GM21737 (cell line): ENCODE measurements around the gene PILRA.

Experiments used
- ATAC-seq: cut with Tn5 transposase; IDR thresholded peaks from one replicate; pipeline ENCODE4 v1.9.1; 2021; ENCODE audit warnings: mild to moderate bottlenecking, moderate library complexity; ENCODE audit not compliant: unreplicated experiment

Gene PILRA

DNA sequence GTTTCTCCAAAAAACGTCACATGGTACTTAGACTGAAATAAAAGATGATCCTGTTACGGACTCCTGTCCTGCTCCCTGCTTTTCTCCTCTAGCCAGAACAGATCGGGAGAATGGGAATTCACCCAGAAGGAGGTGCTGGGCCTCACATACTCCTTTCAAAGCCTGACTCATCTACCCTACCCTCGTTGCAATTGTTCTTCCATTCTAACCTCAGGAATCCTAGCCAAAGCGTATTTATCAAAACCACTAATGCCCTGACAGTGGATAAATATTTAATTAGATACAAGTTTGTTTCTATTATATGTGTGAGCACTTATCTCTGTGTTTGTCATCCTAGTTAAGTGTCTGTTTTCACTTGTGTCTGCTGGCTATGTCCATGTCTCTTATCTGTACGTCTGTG lies 33.5 kb downstream of the PILRA start:
- ATAC-seq: no peak

- ATAC-seq: peak; percentile 59
These were observed 34.2 kb downstream of the PILRA start for GRCh38 chr7:100407285-100408180.

DNA sequence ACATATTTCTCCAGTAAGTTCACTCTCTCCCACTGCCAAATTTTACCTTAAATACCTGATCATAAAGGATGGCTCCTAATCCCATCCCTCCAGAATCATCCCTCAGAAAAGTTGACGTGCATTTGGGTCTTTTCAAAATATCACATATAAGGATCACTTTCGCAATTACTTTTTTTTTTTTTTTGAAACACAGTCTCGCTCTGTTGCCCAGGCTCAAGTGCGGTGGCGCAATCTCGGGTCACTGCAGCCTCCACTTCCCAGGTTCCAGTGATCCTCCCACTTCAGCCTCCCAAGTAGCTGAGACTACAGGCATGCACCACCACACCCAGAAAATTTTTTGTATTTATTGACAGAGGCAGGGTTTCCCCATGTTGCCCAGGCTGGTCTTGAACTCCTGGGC lies 37.8 kb downstream of the PILRA start:
- no peak for ATAC-seq

- ATAC-seq: no peak
These were observed 40.1 kb downstream of the PILRA start for GRCh38 chr7:100413346-100413745.

DNA sequence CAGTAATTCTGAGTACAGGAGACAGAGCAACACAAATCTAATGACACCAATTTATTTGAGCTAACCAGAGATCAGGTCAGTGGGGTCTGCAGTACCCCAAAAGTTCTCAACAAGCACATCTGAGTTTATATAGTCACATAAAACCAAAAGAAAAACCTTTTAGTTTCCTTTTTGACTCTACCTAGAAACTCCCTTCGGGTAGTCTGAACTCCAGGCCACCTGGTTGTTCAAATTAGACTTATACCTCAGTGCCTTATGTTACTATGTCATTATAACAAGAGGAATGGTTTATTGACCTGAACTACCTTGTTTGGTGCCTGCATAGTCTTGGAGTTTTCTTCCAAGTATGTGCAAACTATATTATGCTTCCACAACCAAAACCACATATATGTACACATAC lies 40.6 kb downstream of the PILRA start:
- peak; percentile 51 for ATAC-seq

DNA sequence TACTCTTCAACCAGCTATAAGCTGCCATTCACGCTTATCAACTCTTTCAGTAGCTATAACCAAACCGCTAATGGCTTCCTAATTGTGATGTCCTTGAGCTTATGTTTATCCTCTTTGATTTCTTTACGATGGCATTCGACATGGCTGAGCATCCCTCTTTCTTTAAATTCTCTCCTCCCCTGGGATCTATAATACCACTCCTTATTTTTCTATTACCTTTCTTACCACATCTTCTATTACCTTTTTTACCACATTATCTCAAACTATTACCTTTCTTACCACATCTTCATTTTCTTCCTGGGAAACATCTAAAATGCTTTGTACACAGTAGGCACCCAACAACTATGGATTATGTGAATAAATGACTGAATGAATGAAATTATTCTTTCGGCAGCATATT lies 42.2 kb downstream of the PILRA start:
- ATAC-seq: no peak

DNA sequence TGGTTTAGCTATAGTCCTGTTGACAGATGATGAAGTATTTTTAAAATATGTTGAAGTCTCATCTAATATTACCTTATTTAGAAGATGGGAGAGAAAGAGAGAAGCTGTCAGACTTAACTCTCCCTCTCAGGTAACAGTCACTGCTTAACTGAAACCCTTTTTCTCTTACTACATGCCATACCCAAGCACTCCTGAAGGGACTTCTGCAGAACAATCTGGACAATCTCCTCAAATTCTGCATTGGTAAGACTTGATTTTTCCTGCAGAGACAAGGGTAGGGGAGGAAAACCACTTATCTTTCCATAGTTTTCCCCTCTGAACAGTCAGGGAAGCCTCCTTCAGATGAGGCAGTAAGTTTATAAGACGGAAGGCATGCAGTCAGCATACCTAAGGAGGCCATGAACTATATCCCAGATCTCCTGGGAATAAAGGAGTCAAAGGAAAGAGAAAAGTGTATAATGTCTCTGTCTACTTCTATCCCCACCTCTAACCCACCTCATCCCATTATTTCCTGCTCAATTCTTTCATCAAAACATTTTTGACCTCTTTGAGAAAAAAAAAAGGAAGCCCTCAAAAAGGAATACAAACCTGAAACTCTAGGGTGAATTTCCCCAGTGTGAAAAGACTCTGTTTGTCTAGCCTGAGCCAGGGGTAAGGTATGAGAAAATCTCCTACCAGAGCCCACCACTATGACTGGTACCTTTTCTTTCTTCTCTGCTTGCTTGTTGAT lies 45.8 kb downstream of the PILRA start:
- ATAC-seq: no peak

DNA sequence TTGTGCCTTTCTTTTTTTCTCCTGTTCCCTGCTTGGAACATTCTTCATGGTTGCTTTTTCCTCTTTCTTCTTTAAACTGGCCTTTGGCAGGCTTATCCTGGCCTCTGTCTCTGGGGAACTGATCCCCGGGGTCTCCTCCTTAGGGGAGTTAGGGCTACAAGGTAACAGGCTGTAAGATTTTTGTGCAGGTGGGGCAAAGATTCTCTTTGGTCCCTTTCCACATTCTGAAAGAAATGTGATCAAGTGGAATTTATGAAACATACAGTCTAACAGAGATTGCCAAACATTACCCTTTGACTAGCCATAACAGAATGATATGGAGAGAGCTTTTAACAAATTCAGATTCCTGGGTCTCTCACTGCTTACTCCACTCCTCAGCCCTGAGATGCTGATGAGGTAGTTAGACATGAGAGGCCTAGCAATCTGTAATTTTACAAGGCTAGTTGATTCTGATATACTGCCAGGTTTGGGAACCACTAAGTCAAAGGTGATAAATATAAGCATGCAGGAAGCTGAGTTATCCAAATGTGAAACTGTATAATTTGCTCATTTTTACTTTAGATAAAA lies 46.5 kb downstream of the PILRA start:
- no peak for ATAC-seq

- ATAC-seq: no peak
These were observed 50.0 kb downstream of the PILRA start for GRCh38 chr7:100423315-100423714.

- no peak for ATAC-seq
These were observed 52.1 kb downstream of the PILRA start for GRCh38 chr7:100425347-100425746.

DNA sequence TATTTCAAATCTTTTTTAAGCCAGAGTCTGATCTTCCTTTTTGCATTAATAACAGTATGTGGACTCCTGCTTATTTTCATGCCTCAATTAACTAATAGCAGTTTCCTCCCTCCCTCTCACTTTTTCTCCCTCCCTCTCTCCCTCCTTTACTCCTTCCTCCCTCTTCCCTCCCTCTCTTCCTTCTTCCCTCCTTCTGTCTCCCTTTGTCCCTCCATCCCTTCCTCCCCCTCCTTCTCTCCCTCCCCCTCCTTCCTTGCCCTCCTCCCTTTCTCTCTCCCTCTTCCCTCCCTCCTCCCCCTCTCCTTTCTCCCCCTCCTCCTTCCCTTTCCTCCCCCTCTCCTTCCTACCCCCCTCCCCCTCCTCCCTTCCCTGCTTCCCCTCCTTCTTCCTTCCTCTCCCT lies 53.2 kb downstream of the PILRA start:
- no peak for ATAC-seq

DNA sequence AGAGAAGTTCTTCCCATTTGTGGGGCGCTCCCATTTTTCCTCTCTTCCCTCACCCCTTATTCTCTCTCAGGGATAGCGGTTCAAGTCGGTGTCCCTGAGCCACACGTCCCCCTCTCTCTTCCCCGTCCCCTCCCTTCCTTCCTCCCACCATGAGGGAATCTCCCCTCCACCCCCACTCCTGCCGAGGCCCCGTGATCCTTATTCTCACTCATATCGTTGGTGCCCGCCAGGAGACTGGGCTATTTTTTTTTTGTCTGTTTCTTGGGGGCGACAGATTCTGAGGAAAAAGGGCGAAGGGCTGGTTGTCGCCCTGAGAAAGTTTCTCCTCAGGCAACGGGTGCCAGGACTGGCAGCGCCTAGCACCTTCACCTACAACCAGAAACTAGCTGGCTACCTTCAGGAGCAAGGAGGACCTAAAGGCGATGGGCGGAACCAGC lies 54.5 kb downstream of the PILRA start:
- no peak for ATAC-seq

- peak; percentile 42 for ATAC-seq
These were observed 55.1 kb downstream of the PILRA start, which contains the start of gene ZCWPW1 for GRCh38 chr7:100428199-100428966. Gene ZCWPW1 (minus strand): TSS chr7:100428703. CDS start chr7:100420649, 8,054 bp downstream.

DNA sequence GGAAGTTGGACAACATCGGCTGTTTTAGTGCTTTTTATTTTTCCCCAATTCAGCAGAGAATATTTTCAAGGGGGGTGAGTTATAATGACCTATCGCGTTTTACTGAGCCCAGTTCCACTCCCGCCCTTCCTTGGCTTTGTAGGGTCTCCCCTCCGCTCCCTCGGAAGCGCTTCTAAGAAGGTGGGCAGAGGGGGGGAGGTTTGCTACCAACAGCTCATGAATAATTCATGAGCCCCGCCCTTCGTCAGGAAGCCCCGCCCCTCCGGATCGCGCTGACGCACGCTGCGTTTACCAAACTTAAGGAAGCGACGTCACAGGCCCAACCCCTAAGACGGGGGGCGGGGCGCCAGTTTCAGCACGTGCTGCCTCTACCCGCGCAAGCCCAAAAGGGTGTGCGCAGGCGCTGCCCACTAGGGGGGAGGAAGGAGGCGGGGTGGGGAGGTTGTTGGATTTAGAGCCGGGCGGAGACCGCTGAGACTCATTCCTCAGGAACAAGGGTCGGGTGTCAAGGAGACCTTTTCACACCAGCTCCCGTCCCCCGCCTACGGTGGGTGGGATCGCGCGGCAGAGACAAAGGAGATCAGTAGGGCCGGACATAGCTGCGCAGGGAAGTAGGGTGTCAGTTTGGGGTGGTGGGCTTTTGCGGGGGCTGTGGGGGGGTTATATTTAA lies 55.8 kb downstream of the PILRA start:
- ATAC-seq: peak; percentile 39

DNA sequence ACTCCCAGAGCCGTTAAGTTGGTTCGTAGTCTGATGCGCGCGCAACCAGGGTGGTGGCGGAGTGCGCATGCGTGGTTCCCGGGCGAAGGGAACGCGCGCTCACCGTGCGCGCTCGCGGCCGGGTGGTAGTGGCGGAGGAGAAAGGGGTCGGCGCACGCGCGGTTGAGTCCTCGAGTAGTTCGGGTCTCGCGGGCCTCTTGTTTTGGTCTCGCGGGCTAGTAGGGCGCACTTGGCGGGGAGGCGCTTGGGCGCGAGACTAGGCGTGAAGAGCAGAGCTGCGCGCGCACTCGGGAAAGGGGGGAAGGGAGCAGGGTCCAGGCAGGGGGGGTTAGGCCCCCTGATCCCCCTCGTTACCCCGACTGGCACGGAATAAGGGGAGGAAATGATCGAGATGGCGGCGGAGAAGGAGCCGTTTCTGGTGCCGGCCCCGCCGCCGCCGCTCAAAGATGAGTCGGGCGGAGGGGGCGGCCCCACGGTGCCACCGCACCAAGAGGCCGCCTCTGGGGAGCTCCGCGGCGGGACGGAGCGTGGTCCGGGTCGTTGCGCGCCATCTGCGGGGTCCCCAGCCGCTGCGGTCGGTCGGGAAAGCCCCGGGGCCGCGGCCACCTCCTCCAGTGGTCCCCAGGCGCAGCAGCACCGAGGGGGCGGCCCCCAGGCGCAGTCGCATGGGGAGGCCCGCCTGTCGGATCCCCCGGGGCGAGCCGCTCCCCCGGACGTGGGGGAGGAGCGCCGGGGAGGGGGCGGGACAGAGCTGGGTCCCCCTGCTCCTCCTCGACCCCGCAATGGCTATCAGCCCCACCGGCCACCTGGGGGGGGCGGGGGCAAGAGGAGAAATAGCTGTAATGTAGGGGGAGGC lies 56.6 kb downstream of the PILRA start, which contains the start of gene MEPCE:
TSS of gene MEPCE (plus strand) at position 195 of the 856 bp plus-strand sequence. CDS start at position 383, 188 bp downstream.
- ATAC-seq: peak; percentile 32

- no peak for ATAC-seq
These were observed 57.4 kb downstream of the PILRA start for GRCh38 chr7:100430493-100431285.

GRCh38 chr7:100431286-100431735 lies 58.0 kb downstream of the PILRA start:
- ATAC-seq: no peak

- ATAC-seq: no peak
These were observed 58.8 kb downstream of the PILRA start for GRCh38 chr7:100432053-100432452.
